Stomach (tissue), 4 donors: Measurements from ENCODE around the gene AP3D1.
"Not testable (repeated sequence)": the region's sequence is repeated elsewhere in the genome, so short reads cannot be mapped to it uniquely, and the experiment has no call there.

Source experiments
- CTCF ChIP-seq, 7 experiments: fragments of 450-650 bp in 4 of 7; fragments of 200-600 bp in 3 of 7; sonication (generic) in 3 of 7; IDR thresholded peaks; one replicate each; pipeline ENCODE4 v1.5.1; 2016 to 2019; ENCODE audit warnings: antibody characterized with exemption in 7 of 7, control low read depth in 2 of 7, mild to moderate bottlenecking in 1 of 7
- EP300 ChIP-seq: sonication (generic); formaldehyde crosslinking; IDR thresholded peaks from one replicate; pipeline ENCODE4 v1.6.1; 2017; ENCODE audit warnings: antibody characterized with exemption
- POLR2A ChIP-seq, 4 donors: fragments of 450-650 bp; IDR thresholded peaks; one replicate each; pipeline ENCODE4 v1.6.1; 2016; ENCODE audit warnings: antibody characterized with exemption in 4 of 4, control low read depth in 2 of 4, mild to moderate bottlenecking in 1 of 4, moderate library complexity in 1 of 4

GRCh38 chr19:2086695-2087620 lies 64.4 kb downstream of the AP3D1 start:
- not testable (repeated sequence) for TF ChIP-seq CTCF (IDR thresholded peaks at IDR 0.05); POLR2A (IDR thresholded peaks at IDR 0.05); EP300
